ENCODE results near the gene SLC38A9.

SLC38A9 gene

DNA sequence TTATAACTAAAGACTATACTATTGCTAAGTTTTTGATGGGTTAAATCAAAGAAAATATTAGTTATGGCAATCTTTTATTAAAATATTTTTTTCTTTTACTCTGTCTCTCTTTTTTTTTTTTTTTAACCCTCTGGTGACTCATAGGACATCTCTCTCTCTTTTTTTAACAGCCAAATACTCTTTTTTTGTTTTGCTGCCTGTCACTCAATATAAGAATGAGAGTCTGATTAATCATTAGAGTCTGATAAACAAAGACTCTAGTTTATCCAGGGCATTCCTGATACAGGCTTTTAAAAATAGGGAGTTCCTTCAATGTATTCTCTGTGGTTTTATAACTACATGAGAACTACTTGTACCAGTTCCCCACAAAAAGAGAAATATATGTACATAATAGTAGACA lies 77.3 kb downstream of the SLC38A9 start:
- no peak for DNase-seq
- Histone ChIP-seq H2AFZ (ENCODE audit: low read length) (no peak overlapping the region), H3F3A (ENCODE audit: insufficient read depth, low read length) (peaks cover 12% of the 10 kb centered on the region), H3K4me3 (ENCODE audit: low read length) (no peak overlapping the region), H3K9me2 (replicated peaks; ENCODE audit: insufficient read depth, low read length) (no peaks in the 10 kb centered on the region), H3K36me3 (replicated peaks; ENCODE audit: insufficient read depth, low read length) (no peaks in the 10 kb centered on the region), H3K27me3 (replicated peaks; ENCODE audit: insufficient read depth, low read length) (peaks cover 23% of the 10 kb centered on the region), H4K20me1 (ENCODE audit: insufficient read depth, low read length) (peaks cover 4% of the 10 kb centered on the region; the same call in 1 of the 2 replicates), H3K27ac (ENCODE audit: low read length) (no peak overlapping the region), H3K9me3 (replicated peaks; ENCODE audit: insufficient read depth, low read length) (no peaks in the 10 kb centered on the region), H3K9ac (ENCODE audit: low read length) (no peak overlapping the region), H3K4me1 (ENCODE audit: low read length) (peaks cover 22% of the 10 kb centered on the region), H3K4me2 (ENCODE audit: low read depth, low read length) (no peak overlapping the region), H3K79me2 (ENCODE audit: low read length) (no peaks in the 10 kb centered on the region)
- TF ChIP-seq, protein P1, sequence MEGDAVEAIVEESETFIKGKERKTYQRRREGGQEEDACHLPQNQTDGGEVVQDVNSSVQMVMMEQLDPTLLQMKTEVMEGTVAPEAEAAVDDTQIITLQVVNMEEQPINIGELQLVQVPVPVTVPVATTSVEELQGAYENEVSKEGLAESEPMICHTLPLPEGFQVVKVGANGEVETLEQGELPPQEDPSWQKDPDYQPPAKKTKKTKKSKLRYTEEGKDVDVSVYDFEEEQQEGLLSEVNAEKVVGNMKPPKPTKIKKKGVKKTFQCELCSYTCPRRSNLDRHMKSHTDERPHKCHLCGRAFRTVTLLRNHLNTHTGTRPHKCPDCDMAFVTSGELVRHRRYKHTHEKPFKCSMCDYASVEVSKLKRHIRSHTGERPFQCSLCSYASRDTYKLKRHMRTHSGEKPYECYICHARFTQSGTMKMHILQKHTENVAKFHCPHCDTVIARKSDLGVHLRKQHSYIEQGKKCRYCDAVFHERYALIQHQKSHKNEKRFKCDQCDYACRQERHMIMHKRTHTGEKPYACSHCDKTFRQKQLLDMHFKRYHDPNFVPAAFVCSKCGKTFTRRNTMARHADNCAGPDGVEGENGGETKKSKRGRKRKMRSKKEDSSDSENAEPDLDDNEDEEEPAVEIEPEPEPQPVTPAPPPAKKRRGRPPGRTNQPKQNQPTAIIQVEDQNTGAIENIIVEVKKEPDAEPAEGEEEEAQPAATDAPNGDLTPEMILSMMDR (IDR thresholded peaks at IDR 0.05; ENCODE audit: low read length): no peak
- no peak for TF ChIP-seq EZH2 (optimal IDR thresholded peaks at IDR 0.05; ENCODE audit: low read depth, low read length)
- TF ChIP-seq EZH2phosphoT487 (IDR thresholded peaks at IDR 0.05; ENCODE audit: low read length): no peak

DNA sequence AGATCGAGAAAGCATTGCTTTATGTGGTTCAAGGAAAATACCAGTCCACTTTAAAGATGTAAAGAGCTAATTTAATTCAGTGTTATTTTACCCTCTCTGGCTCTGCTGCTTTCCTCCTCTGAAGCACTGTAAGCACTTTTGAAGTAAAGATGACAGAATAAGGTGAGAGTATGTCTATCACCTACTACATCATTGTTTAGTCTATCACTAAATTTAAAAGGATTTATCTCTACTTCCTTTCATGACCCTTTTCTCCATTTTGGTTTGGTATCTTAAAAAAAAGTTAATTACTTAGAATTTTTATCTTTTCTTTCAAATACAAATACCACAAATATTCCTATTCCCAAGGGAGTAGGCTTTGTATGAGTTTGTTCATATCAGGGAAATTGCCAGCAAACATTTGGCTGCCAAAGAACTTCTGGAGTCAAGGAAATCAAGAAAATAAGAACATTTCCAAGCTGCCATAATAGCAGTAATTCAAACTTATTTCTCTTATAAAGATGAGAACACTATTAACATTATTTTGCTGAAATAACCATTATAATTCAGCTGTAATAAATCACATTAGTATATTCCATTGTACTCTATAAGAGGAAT lies 77.8 kb downstream of the SLC38A9 start:
- H3K4me2 ChIP-seq (ENCODE audit: low read depth, low read length): peak overlapping the region; percentile 63
- peaks cover 23% of the 10 kb centered on the region for H3K27me3 ChIP-seq (replicated peaks; ENCODE audit: insufficient read depth, low read length)
- H3K27ac ChIP-seq (ENCODE audit: low read length): peak overlapping the region; percentile 13; the same call in 1 of the 2 replicates
- H3K9me2 ChIP-seq (replicated peaks; ENCODE audit: insufficient read depth, low read length): no peaks in the 10 kb centered on the region
- no peak overlapping the region for H3K9ac ChIP-seq (ENCODE audit: low read length)
- no peak overlapping the region for H3K4me3 ChIP-seq (ENCODE audit: low read length)
- no peaks in the 10 kb centered on the region for H3K79me2 ChIP-seq (ENCODE audit: low read length)
- H3F3A ChIP-seq (ENCODE audit: insufficient read depth, low read length): peaks cover 12% of the 10 kb centered on the region
- H3K9me3 ChIP-seq (replicated peaks; ENCODE audit: insufficient read depth, low read length): no peaks in the 10 kb centered on the region
- no peak for DNase-seq
- no peak overlapping the region for H2AFZ ChIP-seq (ENCODE audit: low read length)
- H4K20me1 ChIP-seq (ENCODE audit: insufficient read depth, low read length): peaks cover 4% of the 10 kb centered on the region; the same call in 1 of the 2 replicates
- peaks cover 22% of the 10 kb centered on the region for H3K4me1 ChIP-seq (ENCODE audit: low read length)
- TF ChIP-seq, protein P1 (IDR thresholded peaks at IDR 0.05; ENCODE audit: low read length): no peak
- TF ChIP-seq EZH2phosphoT487 (IDR thresholded peaks at IDR 0.05; ENCODE audit: low read length): no peak
- no peak for TF ChIP-seq EZH2 (optimal IDR thresholded peaks at IDR 0.05; ENCODE audit: low read depth, low read length)
- H3K36me3 ChIP-seq (replicated peaks; ENCODE audit: insufficient read depth, low read length): no peaks in the 10 kb centered on the region

DNA sequence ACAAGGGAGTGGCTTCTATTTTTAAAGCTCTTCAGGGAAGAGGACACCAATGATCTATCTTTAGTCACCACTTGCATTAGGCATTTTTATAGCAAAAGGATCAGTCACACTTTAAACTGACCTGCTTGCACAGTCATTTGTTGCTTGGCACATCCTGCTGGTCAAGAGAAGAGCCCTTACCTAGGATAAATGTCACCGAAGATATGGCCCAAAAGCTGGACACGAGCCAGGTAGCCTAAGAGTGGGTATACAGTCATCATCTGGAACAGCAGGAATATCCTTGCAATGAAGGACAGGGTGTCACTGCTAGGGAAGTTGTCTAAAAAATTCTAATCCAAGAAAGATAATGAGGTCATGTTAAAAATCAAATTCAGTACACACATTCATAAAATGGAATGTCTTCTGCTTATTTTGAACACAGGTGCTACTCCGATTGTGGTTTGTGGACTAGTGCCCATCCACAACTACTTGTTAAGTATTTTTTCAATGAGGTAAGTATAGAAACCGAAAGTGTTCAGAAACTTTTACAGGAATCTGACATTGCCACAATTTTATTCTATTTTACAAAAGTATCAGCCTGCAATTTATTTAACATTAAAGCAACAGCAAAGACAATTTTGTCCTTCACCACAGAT lies 78.4 kb downstream of the SLC38A9 start:
- Histone ChIP-seq H3F3A (ENCODE audit: insufficient read depth, low read length) (peaks cover 12% of the 10 kb centered on the region), H3K9me2 (replicated peaks; ENCODE audit: insufficient read depth, low read length) (no peaks in the 10 kb centered on the region), H3K27ac (ENCODE audit: low read length) (peak overlapping the region; percentile 13; the same call in 1 of the 2 replicates), H2AFZ (ENCODE audit: low read length) (no peak overlapping the region), H3K9me3 (replicated peaks; ENCODE audit: insufficient read depth, low read length) (no peaks in the 10 kb centered on the region), H3K36me3 (replicated peaks; ENCODE audit: insufficient read depth, low read length) (no peaks in the 10 kb centered on the region), H3K4me2 (ENCODE audit: low read depth, low read length) (peak overlapping the region; percentile 63), H3K4me1 (ENCODE audit: low read length) (peaks cover 22% of the 10 kb centered on the region), H3K4me3 (ENCODE audit: low read length) (no peak overlapping the region), H3K27me3 (replicated peaks; ENCODE audit: insufficient read depth, low read length) (peaks cover 23% of the 10 kb centered on the region), H3K9ac (ENCODE audit: low read length) (no peak overlapping the region), H4K20me1 (ENCODE audit: insufficient read depth, low read length) (peaks cover 4% of the 10 kb centered on the region; the same call in 1 of the 2 replicates), H3K79me2 (ENCODE audit: low read length) (no peaks in the 10 kb centered on the region)
- peak; percentile 84 for DNase-seq
- TF ChIP-seq, protein P1 (IDR thresholded peaks at IDR 0.05; ENCODE audit: low read length): no peak
- no peak for TF ChIP-seq EZH2 (optimal IDR thresholded peaks at IDR 0.05; ENCODE audit: low read depth, low read length)
- no peak for TF ChIP-seq EZH2phosphoT487 (IDR thresholded peaks at IDR 0.05; ENCODE audit: low read length)
